Tibial nerve (tissue), 4 donors: ENCODE measurements around the gene MINDY4. TPM values are rescaled to one million over a fixed set of nuclear protein-coding genes. Genes with fewer than 3 reads are reported as not detected.

Experiments
- DNase-seq, 2 donors: peaks; one replicate each; pipeline ENCODE4 v3.0.0-alpha.2; 2019; ENCODE audit warnings: low spot score in 2 of 2
- H3K27ac ChIP-seq, 4 donors: fragments of 200-600 bp; sonication (generic) in 3 of 4; one replicate each; pipeline ENCODE4 v1.5.1; 2017 to 2019; ENCODE audit warnings: mild to moderate bottlenecking in 1 of 4
- H3K27me3 ChIP-seq, 2 donors: fragments of 200-600 bp; sonication (generic) in 1 of 2; one replicate each; pipeline versions ENCODE4 v1.5.1 to v1.6.0; 2017 to 2019
- H3K36me3 ChIP-seq, 3 donors: fragments of 200-600 bp; sonication (generic); one replicate each; pipeline ENCODE4 v1.5.1; 2018 to 2019
- H3K4me1 ChIP-seq, 4 donors: fragments of 200-600 bp; sonication (generic) in 3 of 4; one replicate each; pipeline ENCODE4 v1.5.1; 2017 to 2019
- H3K4me3 ChIP-seq, 4 donors: fragments of 200-600 bp; sonication (generic) in 3 of 4; one replicate each; pipeline ENCODE4 v1.5.1; 2017 to 2019; ENCODE audit warnings: mild to moderate bottlenecking in 1 of 4, moderate library complexity in 1 of 4
- H3K9me3 ChIP-seq, 4 donors: fragments of 200-600 bp; sonication (generic) in 3 of 4; one replicate each; pipeline ENCODE4 v1.5.1; 2017 to 2019
- CTCF ChIP-seq, 5 experiments: fragments of 200-600 bp in 3 of 5; fragments of 450-650 bp in 2 of 5; sonication (generic) in 3 of 5; IDR thresholded peaks; one replicate each; pipeline ENCODE4 v1.5.1; 2016 to 2019; ENCODE audit warnings: antibody characterized with exemption in 5 of 5, mild to moderate bottlenecking in 3 of 5, moderate library complexity in 2 of 5
- EP300 ChIP-seq, 2 donors: sonication (generic); formaldehyde crosslinking; IDR thresholded peaks; one replicate each; pipeline ENCODE4 v1.6.1; 2017; ENCODE audit warnings: antibody characterized with exemption in 2 of 2, mild to moderate bottlenecking in 1 of 2
- POLR2A ChIP-seq, 2 donors: fragments of 450-650 bp; IDR thresholded peaks; one replicate each; pipeline ENCODE4 v1.6.1; 2017; ENCODE audit warnings: antibody characterized with exemption in 2 of 2, mild to moderate bottlenecking in 2 of 2, moderate library complexity in 2 of 2
- WGBS, 2 donors: methylation state at CpG; one replicate each; pipeline ENCODE4 v1.1.5; 2018; 5-methylcytosine and 5-hydroxymethylcytosine counted together
- total RNA-seq, 4 donors: library from RNA; depleted of rRNA; stranded (reverse); fragments of >200 nt; gene quantifications; one replicate each; pipeline ENCODE4 v1.1.0, GENCODE V29; 2016

MINDY4 gene
- total RNA-seq, 4 donors from 2014 or later = 17.1 to 21.6 (median 19.9) TPM

- H3K9me3 ChIP-seq = peaks cover 0 to 12% (median 0%) of the 10 kb centered on the region in 4 donors
- peak in 1 of 2 donors; percentile 1 for DNase-seq
- peaks cover 0 to 7% (median 0%) of the 10 kb centered on the region in 4 donors for H3K4me1 ChIP-seq
- H3K36me3 ChIP-seq = peaks cover 0 to 49% (median 0%) of the 10 kb centered on the region in 3 donors
- TF ChIP-seq CTCF (IDR thresholded peaks at IDR 0.05) (no peak), POLR2A (IDR thresholded peaks at IDR 0.05) (no peak), EP300 (IDR thresholded peaks at IDR 0.05) (no peak)
- no peak overlapping the region for H3K4me3 ChIP-seq
- no peak overlapping the region for H3K27ac ChIP-seq
- H3K27me3 ChIP-seq = no peaks in the 10 kb centered on the region
- 90 to 93% methylated on average over 3 of the region's 3 CpGs for WGBS, 2 donors
Observed at GRCh38 chr7:30927040-30927439, 155.8 kb downstream of the MINDY4 start.

DNA sequence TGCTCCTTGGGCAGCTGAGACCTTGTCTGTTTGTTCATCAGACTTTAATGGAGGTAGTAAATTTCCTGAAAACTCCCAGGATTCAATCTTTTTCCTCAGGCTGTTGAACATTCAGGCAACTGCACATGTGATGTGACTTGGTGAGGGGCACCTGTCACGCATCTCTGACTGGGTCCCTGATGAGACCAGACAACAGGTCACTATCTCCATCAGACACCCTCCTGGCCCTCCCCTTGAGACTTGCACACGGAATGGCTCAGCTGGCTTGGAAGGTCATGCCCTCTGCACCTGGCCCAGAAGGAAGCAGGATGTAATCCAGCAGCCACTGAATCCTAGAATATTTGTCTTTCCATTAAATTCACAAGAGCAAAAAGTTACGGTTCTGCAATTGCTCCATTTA, 156.3 kb downstream of the MINDY4 start:
- Histone ChIP-seq H3K36me3 (peaks cover 0 to 45% (median 0%) of the 10 kb centered on the region in 3 donors), H3K27me3 (no peaks in the 10 kb centered on the region), H3K4me1 (peaks cover 0 to 7% (median 0%) of the 10 kb centered on the region in 4 donors), H3K27ac (no peak overlapping the region), H3K9me3 (peaks cover 0 to 12% (median 0%) of the 10 kb centered on the region in 4 donors), H3K4me3 (no peak overlapping the region)
- 47 to 77% methylated on average over 2 to 3 of the region's 3 CpGs for WGBS, 2 donors
- DNase-seq = no peak
- no peak for TF ChIP-seq POLR2A (IDR thresholded peaks at IDR 0.05)
- no peak for TF ChIP-seq CTCF (IDR thresholded peaks at IDR 0.05)
- no peak for TF ChIP-seq EP300 (IDR thresholded peaks at IDR 0.05)

DNA sequence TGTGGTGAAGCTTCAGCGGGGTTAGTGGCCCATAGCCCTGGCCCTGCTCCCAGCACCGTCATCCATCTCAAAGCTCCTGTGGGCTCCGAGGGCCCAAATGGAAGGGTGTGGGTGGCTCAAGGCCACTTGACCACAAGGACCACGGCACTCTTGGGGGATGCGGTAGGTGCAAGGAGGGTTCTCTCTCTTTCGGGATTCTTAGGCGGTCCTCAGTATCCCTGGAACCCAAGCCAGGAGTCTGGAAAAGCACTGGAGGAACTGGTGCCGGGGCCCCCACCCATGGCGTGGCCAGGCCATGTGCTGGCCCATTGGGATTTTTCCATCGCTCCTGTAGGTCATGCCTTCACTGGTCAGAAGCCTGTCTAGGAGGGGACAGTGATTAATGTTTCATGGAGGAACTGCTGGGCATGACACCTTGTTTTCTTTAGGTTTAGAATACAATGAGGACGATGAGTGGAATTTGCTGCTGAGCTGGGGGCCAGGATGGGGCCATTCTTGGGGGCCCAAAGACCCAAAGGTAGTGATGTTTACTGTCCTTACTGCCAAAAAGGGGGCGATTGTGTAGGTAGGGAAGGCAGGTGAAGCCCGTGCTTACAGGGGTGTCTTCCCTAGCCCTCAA, 157.1 kb downstream of the MINDY4 start:
- peaks cover 0 to 7% (median 0%) of the 10 kb centered on the region in 4 donors for H3K4me1 ChIP-seq
- H3K36me3 ChIP-seq = peaks cover 0 to 37% (median 0%) of the 10 kb centered on the region in 3 donors
- H3K9me3 ChIP-seq = peaks cover 0 to 12% (median 0%) of the 10 kb centered on the region in 4 donors
- no peaks in the 10 kb centered on the region for H3K27me3 ChIP-seq
- H3K27ac ChIP-seq = no peak overlapping the region
- TF ChIP-seq CTCF (IDR thresholded peaks at IDR 0.05) (no peak), EP300 (IDR thresholded peaks at IDR 0.05) (no peak), POLR2A (IDR thresholded peaks at IDR 0.05) (no peak)
- no peak for DNase-seq
- no peak overlapping the region for H3K4me3 ChIP-seq
- 90 to 97% methylated on average over 13 of the region's 13 CpGs for WGBS, 2 donors

GRCh38 chr7:30929686-30930085, 158.5 kb downstream of the MINDY4 start:
- no peak for DNase-seq
- WGBS, 2 donors = 74 to 83% methylated on average over 3 to 4 of the region's 4 CpGs
- Histone ChIP-seq H3K4me1 (peaks cover 0 to 7% (median 0%) of the 10 kb centered on the region in 4 donors), H3K9me3 (peaks cover 0 to 12% (median 0%) of the 10 kb centered on the region in 4 donors), H3K27ac (no peak overlapping the region), H3K27me3 (no peaks in the 10 kb centered on the region), H3K4me3 (no peak overlapping the region), H3K36me3 (peaks cover 0 to 24% (median 0%) of the 10 kb centered on the region in 3 donors)
- no peak for TF ChIP-seq POLR2A (IDR thresholded peaks at IDR 0.05)
- no peak for TF ChIP-seq EP300 (IDR thresholded peaks at IDR 0.05)
- no peak for TF ChIP-seq CTCF (IDR thresholded peaks at IDR 0.05)

DNA sequence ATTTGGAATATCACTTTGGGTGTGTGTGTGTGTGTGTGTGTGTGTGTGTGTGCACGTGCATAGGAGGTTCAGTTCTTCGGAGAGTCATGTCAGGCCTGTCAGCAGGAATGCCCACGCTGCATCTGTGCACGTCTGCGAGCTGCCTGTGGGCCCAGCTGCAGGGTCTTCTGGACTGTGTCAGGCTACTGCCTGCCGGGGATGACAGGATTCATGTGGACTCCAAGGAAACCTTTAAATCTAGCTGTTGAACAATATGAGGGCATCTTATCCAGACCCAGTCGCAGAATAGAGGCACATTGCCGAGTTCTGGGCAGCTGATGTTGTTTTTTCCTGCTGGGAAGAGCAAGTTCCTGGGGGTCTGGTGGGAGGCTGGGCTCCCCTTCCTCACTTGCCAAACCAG, 159.4 kb downstream of the MINDY4 start:
- Histone ChIP-seq H3K9me3 (peaks cover 0 to 12% (median 0%) of the 10 kb centered on the region in 4 donors), H3K36me3 (peaks cover 0 to 17% (median 0%) of the 10 kb centered on the region in 3 donors), H3K27me3 (no peaks in the 10 kb centered on the region), H3K27ac (no peak overlapping the region), H3K4me1 (peaks cover 0 to 7% (median 0%) of the 10 kb centered on the region in 4 donors), H3K4me3 (no peak overlapping the region)
- TF ChIP-seq EP300 (IDR thresholded peaks at IDR 0.05) = no peak
- no peak for TF ChIP-seq CTCF (IDR thresholded peaks at IDR 0.05)
- TF ChIP-seq POLR2A (IDR thresholded peaks at IDR 0.05) = no peak
- DNase-seq = no peak
- WGBS, 2 donors = 58 to 65% methylated on average over 8 of the region's 8 CpGs
